NCI-H146 treated with DMSO at 0.1 percent for 48 hours (cell line): Measurements from ENCODE around the gene SULT4A1.

Experiments used
- DNase-seq: peaks from one replicate; lab custom pipeline; 2025; ENCODE audit not compliant: unreplicated experiment; lab: John Stamatoyannopoulos, UW

The SULT4A1 gene

DNA sequence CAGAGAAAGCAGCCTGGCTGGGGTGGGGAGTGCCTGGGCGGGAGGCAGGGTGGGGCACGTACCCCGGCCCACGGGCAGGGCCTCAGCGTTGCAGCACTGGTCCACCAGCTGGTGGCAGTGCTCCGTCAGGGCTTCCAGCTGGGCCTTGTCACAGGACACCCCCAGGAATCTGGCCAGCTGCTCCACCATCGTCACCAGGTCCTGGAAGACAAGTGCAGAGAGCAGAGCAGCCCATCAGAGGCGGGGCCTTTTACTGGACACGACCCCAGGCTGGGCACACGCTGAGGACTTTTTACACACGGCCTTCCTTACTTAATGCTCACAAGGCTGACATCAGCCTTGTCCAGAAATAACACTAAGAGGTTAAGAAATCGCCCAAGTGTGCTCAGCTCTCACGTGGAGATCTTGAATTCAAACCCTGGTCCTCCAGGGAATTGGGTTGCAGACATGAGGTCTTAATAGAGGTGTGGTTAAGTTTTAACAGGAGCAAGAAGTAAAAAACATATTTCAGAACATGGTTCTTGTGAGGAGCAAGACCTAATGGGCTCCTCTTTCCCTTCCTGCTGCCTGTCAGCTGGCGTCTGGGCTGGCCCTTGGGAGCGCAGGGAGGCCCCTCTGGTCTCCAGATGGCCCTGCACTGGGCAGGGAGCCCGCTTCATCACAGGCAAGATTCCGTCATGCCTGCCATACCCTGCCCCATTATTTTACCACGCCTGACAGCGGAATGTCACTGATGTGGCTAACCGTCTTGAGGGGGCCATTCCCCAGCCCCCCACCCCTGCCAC, 33.1 kb downstream of the SULT4A1 start:
- no peak for DNase-seq

DNA sequence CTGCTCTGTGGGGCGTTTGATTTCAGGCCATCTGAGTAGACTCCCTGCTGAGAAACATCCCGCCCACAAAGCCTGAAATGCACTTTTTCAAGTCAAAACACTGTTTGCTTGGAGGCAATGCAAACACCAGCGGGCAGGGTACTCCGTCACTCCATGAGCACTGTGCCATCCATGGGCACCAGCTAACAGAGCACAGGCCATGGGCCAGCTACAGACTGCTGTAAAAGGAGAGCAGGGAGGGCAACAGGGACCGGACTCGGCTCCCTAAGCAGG, 33.7 kb downstream of the SULT4A1 start:
- no peak for DNase-seq

DNA sequence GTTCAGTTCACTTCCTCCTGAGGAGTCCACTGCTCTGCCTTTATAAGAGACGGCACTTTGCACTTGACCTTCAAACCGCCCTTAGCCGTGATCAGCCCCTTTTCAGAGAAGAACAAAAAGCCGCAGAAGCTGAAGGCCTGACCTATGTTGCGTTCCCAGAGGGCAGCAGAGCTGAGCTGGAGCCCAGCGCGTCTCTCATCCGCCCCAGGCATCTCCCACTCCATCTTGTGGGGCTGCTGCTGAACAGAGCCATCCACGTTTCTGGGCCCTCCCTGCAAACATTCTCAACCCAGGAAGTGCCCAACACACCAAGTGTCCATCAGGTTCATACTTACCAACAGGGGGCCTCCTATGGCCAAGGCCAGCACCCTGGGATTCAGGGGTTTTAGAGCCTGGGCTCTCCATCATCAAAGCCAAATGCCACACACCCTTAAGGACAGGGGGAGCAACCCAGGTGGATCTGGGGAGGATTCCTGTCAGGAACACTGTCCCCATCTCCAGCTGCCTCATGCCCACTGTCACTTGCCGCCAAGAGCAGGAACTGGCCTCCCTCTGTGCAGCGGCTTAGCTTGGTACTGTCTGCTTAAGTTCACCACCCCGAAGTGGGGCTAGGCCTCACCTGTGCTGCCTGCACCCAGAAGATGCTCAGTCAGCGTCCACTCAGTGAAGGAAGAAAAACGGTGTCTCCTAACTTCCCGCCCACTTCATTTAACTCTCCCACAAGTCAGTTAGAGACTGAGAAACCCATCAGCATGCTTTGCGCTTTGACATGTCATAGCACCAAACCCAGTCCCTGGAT, 34.2 kb downstream of the SULT4A1 start:
- no peak for DNase-seq

DNA sequence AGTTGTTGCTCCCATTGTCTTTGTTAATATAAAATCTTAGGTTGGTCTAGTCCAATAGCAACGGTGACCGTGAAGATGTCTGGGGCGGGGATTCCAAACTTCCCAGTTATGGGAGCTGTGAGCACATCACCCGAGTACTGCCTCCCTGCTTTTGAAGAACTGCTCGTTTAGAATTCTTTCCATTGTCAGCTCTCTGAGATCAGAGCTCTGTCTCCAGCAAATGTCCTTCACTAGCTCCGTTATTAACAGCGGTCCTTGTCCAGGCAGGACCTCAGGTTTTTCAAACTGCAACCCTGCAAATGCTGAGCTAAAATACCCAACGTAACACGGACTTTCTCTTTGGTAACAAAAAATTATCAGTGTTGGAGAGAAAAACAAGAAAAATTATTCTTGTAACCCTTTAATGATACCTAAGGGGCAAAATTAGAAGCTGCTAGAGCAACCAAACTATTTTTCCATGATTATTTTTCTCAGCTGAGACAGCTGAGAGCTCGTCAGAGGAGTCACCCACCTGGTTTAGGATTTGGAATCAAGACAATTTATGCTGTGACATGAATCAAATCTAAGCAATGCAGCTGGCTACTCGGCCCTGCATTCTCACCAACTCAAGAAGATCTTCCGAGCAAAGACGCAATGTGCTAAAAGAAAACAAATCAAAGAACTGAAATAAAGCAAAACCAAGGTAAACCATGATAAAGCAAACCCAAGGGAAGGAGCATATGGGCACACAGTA, 35.1 kb downstream of the SULT4A1 start:
- no peak for DNase-seq

DNA sequence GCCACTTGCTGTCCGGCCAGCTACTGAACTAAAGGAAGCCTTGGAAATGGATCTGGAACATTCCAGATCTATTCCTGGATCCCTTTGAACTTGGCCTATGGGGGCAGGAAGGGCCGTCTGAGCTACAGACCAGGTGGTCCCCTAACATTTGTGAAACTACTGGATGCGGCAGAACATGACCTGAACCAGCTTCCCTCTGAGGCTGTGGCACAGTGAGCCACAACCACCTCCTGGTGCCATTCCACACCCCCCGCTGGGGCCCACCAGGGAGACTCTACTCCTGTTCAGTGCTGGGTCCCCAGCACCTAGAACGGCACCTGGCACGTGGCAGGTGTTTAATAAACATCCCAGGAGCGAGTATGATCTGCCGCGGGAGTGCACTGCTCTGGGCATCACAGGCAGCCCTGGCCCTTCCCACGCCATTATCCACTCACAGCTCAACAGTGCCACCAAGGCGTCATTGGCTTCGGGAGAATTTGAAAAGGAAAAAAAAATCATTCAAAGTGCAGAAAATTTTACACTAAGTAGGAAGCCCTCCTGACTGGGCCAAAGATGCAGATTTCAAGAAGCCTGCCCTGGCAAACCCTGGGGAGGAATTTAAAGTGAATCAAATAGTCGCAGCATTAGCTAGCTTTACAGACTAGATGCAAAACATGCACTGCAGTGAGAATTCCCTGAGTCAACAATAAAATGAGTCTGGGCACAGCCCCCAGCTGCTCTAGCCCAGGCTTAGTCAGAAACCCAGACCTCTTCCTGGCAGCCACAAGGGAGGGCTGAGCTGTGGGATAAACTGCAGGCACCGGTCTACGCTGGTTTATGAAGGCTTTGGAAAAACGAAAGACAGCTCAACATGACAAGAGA, 35.9 kb downstream of the SULT4A1 start:
- DNase-seq = no peak

DNA sequence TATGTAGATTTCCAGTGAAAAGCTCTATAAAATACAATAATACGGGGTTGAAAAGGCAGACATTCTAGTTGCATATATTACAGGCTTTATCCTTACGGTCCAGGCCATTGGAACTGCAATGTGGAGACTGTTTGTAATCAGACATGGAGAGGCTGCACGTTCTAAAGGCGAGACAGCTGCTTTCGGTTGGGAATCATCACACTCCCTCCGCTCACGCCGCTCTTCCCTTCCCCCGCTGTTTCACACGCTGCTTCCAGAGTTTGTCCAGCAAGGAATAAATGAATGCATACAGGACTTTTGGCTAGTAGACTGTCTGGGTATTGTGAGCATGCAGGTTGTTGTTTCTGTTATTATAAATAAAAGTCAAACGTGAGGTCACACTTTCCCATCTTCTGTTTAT, 36.7 kb downstream of the SULT4A1 start:
- DNase-seq = no peak

DNA sequence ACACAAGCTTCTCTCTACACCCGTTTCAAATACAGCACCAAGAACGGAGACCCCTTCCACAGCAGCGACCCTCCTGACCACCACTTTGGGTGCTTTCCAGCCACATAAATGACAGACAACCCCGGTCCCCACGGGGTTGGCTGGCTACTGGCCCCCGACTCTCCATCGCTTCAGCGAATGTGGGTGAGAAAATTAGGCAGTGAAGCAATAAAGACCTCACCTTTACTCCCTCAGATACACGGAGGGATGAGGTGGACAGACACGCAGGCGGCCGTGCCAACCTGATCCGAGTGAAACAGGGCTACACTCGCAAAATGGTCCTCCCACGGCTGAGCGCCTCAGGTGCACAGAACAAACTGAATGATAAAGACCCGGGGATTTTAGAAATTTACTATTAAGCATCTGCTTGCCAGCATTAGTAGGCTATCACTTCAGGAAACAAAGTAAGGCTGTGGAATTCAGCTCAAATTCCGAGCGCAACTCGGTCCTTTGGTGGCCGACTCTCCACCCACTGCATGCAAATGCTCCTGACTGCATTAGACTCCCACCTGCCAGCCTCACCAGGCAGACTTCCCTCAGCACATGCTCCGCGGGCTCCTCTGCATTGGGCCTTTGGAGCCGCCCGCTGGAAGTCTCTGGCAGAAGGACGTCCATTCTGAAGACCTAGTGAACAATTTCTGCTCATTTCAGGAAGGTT, 37.4 kb downstream of the SULT4A1 start:
- no peak for DNase-seq

DNA sequence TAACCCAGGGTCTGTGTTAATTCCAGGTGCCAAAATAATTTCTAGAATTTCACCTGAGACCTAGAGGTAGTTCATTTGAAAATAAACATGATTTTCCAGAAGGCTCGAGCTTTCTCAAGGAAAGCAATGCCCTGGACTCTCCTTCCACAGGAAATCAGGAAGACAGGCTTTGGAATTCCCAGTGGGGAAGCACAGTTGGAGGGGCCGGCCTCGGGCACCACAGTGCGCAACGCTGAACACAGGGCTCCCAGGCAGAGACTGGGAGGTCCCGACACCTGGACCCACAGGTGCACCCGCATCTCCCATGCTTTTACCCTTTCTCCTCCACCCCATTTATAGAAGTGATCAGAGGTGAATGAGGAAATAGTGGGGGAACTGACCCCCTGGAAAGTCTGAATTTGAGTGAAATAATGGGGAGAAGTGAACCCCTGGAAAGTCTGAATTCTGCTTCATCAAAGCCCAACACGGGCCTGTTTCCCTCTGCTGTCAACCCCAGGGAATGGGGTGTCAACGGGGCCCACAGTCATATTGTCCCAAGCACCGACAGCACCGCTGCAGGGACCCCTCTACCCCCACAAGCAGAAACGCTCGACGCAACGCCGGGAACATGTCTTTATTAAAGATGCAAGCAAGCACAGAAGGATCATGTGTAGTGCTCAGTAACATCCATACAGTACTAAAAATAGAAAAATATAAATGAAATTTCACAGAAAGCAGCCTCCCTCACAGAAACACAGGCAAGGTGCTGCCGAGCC, 38.2 kb downstream of the SULT4A1 start:
- no peak for DNase-seq

DNA sequence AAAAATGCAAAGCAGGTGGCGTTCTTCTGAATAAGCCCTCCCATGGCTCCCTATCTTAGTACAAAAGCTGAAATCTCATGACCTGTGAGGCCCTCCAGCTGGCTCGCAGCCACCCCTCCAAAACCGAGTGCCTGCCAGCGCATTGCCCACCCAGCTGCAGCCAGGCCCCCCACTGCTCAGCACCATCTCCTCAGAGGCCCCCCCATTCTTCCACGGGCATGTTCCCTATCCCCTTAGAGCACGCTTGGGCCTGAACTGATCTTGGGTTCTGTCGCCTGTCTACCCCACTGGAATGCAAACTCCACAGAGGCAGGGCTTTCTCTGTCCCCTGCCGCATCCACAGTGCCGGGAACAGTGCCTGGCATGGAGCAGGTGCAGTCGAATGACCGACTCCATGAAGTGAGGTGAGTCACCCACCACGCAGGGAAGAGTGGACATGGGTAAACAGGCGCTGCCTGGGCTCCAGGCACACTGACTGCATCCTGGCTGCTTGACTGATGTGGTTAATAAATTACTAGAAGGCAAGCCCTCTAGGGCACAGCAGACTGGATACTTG, 38.9 kb downstream of the SULT4A1 start:
- DNase-seq = peak; percentile 13

DNA sequence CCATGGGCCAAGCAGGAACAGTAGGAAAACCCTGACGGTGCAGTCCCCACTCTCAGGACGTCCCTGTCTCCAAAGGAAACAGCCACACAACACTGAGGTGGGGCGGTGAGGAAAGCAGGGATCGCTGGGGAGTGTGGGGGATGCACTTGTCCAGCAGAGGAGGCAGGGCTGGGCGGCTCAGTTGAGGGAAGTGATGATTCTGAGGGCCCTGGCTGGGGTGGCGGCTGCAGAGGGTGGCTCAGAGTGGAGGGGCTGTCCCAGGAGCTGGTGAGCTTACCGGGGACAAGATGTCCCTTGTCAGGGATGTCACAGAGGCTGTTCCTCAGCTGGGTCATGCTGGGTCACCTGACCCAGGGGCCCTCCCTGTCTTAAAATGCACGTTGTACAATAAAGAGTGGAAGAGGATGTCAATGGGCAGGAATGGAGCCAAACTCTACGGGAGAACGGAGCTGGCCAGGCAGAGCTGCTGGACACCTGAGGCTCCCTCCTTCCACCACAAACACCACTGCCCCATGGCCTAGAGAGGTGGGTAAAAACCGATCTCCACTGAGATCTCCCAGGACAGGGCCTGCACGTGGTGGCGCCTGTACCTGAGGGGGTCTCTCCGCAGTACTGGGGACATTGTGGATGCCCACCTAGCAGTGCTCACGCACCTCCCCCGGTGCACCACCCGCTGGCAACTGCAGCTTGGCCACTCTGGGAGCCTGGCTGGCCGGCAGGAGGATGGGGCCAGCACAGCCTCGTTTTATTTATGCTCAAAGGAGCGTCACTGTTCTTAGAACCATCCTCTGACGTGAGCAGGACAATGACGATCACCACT, 40.5 kb downstream of the SULT4A1 start:
- DNase-seq = no peak

DNA sequence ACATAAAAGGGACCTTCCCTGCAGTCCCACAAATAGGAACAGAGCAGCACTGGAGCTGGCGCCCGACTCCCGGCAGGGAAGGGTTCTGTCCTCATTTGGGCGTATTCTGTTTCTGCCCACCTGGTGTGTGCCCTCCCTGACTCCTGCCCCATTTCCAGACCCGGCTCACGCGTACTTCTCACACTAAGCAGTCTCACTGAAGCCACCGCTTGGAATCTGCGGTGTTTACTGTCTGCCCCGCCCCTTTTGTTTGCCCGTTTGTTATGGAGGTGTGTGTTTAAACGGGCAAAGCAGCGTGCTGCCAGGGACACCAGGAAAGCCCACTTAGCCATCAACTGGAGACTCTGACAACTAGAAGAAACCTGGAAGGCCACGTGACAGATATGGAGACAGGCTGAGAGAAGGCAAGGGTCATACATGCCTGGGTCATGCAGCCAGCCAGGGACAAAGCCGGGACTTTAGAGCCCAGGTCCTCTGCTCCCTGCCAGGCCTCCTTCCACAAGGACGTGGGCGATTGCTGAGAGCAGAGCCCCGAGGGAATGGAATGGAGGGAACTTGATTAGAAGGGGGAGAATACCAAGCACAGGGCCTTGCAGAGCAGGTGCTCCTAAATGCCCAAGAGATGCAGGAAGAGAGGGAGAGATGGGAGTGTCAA, 41.5 kb downstream of the SULT4A1 start:
- peak; percentile 12 for DNase-seq

DNA sequence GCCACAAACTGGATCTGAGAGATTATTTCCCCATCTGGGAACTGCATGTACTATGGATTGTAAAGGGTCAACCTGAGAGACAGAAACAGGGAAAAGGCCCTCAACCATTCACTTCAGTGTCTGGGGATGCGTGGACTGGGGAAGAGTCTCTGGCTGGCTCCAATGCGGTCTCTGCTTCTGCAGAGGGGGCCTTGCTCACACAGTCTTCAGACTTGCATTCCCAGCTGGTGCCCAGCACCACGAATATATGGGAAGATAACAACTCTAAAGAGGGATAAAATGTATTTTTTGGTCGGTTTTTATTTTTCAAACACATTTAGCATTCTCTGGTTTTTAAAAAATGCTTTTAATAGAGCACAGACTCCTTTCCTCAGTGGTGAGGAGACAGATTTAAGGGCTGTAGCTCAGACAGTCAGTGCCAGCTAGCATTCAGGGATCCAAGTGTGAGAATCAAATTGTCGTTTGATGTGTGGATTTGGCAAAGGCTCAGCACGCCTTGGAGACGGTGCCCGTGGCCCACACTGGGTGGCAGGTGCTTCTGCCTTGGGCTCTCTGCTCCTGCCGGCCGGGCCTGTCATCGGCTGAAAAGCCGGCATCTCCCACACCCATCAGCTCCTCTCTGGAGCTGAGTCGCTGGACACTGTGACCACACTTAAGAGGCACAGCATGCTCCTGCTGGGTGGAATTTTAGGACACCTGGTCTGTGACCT, 42.2 kb downstream of the SULT4A1 start:
- no peak for DNase-seq

DNA sequence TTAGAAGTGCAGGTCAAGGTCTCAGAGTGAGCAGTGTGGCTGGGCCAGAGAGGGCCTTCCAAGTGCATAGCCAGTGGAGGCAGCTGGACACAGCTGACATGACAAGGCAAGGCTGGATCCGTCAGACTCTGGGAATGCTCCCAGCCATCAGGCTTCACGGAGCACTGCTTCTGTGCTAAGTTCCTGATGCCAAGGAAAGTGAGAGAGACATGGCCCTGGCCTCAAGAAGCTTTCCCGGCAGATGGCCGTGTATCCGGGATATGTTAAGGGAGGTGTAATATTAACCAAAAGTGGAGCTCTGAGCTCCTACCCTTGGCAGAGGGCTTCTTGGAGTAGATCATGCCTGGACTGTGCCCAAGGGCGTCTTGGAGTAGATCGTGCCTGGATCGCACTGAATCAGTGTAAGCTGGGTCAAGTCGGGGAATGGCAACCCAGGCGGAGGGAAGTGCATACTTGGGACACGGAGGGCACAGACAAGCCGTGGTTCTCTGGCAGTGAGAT, 42.8 kb downstream of the SULT4A1 start:
- DNase-seq = no peak

DNA sequence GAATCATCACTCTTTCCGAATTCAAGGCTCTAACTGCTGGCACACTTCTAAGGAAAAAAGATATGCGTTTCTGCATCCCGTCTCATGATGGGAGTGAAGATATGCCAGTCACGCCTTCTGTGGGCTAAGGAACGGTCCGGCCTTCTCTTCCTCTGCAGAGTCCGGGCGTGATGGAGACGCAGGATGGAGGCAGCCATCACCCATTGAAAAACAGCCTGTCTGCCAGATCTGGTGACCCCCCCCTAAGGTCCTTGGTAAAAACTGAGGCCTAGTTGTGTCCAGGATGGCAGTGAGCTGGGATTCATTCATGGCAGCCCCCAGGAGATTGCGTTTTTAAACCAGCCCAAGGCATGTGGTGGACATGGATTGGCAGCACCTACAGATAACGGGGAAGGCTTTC, 43.3 kb downstream of the SULT4A1 start:
- DNase-seq = no peak

DNA sequence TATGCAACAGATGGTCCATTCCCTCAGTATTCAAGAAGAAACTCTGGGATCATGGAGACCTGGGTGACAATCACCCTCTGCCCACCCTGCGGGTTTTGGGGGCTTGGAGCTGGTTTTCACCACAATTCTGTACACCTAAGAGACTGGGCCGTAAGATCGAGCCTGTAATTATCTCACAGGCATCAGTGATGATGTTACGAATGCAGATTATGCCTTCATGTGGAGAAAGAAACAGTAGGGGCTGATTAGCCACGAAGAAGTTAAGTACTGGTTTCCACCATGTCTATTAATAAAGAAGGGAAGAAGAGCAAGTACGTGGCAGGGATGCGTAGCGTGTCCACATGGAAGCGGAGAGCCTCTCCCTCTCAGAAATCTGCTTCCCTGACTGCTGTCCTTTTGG, 44.9 kb downstream of the SULT4A1 start:
- DNase-seq = no peak

DNA sequence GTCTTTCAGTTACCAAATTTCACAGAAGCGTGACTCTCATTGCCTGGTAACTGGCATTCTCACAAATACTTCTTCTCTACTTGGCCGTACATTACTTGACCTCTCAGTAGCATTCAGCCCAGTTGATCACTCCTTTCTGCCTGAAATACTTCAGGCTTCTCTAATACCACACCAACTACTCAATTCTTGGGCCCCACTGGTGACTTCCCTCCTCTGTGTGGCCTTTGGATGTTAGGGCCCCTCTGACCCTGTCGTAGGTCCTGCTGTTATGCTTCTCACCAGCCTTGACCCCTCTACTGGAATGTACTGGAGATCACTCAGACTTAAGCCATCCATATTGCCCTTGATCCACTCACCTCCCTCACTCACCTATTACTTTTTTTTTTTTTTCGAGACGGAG, 48.0 kb downstream of the SULT4A1 start:
- no peak for DNase-seq

DNA sequence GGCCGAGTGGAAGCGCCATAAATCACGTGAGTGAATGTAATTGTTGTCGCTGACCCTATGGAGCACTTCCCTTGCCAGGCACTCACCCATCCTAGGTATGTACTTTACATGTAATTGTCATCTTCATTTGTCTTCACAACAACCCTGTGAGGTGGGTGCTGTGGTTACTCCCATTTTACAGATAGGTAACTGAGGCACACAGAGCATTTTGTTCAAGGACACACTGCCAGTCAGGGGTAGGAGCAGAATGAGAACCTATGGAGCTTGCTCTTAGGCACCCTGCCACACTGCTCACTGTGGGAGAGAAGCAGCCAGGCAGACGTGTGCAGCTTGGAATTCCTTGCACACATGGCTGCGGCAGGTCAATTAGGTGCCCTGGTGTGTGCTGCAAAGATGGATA, 49.4 kb downstream of the SULT4A1 start:
- no peak for DNase-seq
